ENCODE measurements around the gene FBRS. TPM values are rescaled to one million over a fixed set of nuclear protein-coding genes. Genes with fewer than 3 reads are reported as not detected.
"Not testable (repeated sequence)": the region's sequence is repeated elsewhere in the genome, so short reads cannot be mapped to it uniquely, and the experiment has no call there.

Gene FBRS
- total RNA-seq, 1 donor, result 100 TPM

GRCh38 chr16:30697264-30698138, 39.3 kb downstream of the FBRS start:
- H3K4me3 ChIP-seq (ENCODE audit: low read length), result peak overlapping the region; percentile 93
- no peaks in the 10 kb centered on the region for H3K9me3 ChIP-seq (ENCODE audit: low read depth, low read length)
- no peaks in the 10 kb centered on the region for H3K27me3 ChIP-seq (ENCODE audit: insufficient read depth, low read length)

GRCh38 chr16:30698139-30698815, 40.0 kb downstream of the FBRS start:
- H3K9me3 ChIP-seq (ENCODE audit: low read depth, low read length), result no peaks in the 10 kb centered on the region

More at GRCh38 chr16:30697264-30698138, 39.3 kb downstream of the FBRS start:
- peaks cover 55% of the 10 kb centered on the region for H3K4me1 ChIP-seq (ENCODE audit: insufficient read depth, low read length)

GRCh38 chr16:30698816-30699614, 40.8 kb downstream of the FBRS start, which contains the start of gene SRCAP:
SRCAP (plus strand) TSS chr16:30699171; CDS start chr16:30700825, 1,654 bp downstream.
- H3K27me3 ChIP-seq (ENCODE audit: insufficient read depth, low read length), result no peaks in the 10 kb centered on the region
- H3K4me3 ChIP-seq (ENCODE audit: low read length), result peak within 1 kb of the TSS; percentile 93
- H3K9me3 ChIP-seq (ENCODE audit: low read depth, low read length), result no peaks in the 10 kb centered on the region
- H3K4me1 ChIP-seq (ENCODE audit: insufficient read depth, low read length), result peaks cover 40% of the 10 kb centered on the region

More at GRCh38 chr16:30698139-30698815, 40.0 kb downstream of the FBRS start:
- peaks cover 48% of the 10 kb centered on the region for H3K4me1 ChIP-seq (ENCODE audit: insufficient read depth, low read length)
- no peaks in the 10 kb centered on the region for H3K27me3 ChIP-seq (ENCODE audit: insufficient read depth, low read length)
- H3K4me3 ChIP-seq (ENCODE audit: low read length), result peak overlapping the region; percentile 93

DNA sequence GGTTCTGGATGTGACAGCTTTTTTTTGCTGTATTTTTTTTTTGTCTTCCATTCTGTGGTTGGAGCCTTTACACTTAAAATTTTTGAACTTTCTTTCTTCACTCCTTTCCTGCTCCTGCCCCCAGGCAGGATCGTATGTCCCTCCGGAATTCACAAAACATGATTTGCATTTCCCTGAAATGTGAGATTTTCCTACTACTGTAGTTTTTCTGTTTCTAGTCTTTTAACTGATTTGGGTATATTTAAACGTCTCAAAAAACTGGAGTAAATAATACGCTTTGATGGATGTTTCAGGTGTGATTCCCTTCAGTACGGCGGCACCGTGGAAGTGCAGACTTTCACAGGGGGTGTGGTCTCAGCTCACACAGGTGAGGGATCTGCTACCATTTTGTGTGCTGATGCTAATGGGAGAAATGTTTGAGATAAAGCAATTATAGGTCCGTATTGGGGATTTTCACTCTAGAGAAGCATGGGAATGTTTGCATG, 41.4 kb downstream of the FBRS start:
- Histone ChIP-seq H3K4me1 (ENCODE audit: insufficient read depth, low read length) (peaks cover 34% of the 10 kb centered on the region), H3K4me3 (ENCODE audit: low read length) (peak overlapping the region; percentile 93), H3K27me3 (ENCODE audit: insufficient read depth, low read length) (no peaks in the 10 kb centered on the region), H3K9me3 (ENCODE audit: low read depth, low read length) (no peaks in the 10 kb centered on the region)

DNA sequence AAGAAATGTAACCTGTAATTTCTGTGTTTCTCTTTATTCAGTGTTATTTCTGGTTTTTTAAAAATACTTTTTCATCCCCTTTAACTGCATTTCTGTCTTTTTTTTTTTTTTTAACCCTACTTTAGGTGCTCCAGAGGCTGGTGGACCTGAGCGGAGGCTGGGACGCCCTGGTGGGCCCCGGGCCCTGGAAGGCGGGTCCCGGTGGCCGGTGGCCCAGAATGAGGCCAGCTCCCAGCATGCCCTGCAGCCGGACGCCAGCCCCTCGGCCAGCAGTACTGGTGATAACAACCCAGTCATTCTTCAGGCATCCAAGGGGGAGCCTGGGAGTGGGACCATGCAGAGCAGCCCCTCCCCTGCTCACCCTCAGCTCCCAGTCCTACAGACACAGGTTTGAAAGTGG, 42.3 kb downstream of the FBRS start:
- Histone ChIP-seq H3K4me3 (ENCODE audit: low read length) (no peak overlapping the region), H3K27me3 (ENCODE audit: insufficient read depth, low read length) (no peaks in the 10 kb centered on the region), H3K9me3 (ENCODE audit: low read depth, low read length) (no peaks in the 10 kb centered on the region), H3K4me1 (ENCODE audit: insufficient read depth, low read length) (peaks cover 26% of the 10 kb centered on the region)

GRCh38 chr16:30700971-30701370, 42.7 kb downstream of the FBRS start:
- Histone ChIP-seq H3K9me3 (ENCODE audit: low read depth, low read length) (no peaks in the 10 kb centered on the region), H3K4me3 (ENCODE audit: low read length) (no peak overlapping the region), H3K4me1 (ENCODE audit: insufficient read depth, low read length) (peaks cover 26% of the 10 kb centered on the region), H3K27me3 (ENCODE audit: insufficient read depth, low read length) (no peaks in the 10 kb centered on the region)

DNA sequence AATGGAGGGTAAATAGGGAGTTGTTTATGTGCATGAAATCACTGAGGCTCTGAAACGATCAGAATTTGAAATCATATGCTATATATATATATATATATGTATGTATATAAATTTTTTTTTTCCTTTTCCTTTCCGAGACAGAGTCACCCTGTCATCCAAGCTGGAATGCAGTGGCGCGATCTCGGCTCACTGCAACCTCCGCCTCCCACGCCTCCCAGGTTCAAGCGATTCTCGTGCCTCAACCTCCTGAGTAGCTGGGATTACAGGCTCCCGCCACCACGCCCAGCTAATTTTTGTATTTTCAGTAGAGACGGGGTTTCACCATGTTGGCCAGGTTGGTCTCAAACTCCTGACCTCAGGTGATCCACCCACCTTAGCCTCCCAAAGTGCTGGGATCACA, 44.8 kb downstream of the FBRS start:
- not testable (repeated sequence) for H3K27me3 ChIP-seq (ENCODE audit: insufficient read depth, low read length); H3K9me3 ChIP-seq (ENCODE audit: low read depth, low read length); H3K4me3 ChIP-seq (ENCODE audit: low read length)
- peaks cover 17% of the 10 kb centered on the region for H3K4me1 ChIP-seq (ENCODE audit: insufficient read depth, low read length)

DNA sequence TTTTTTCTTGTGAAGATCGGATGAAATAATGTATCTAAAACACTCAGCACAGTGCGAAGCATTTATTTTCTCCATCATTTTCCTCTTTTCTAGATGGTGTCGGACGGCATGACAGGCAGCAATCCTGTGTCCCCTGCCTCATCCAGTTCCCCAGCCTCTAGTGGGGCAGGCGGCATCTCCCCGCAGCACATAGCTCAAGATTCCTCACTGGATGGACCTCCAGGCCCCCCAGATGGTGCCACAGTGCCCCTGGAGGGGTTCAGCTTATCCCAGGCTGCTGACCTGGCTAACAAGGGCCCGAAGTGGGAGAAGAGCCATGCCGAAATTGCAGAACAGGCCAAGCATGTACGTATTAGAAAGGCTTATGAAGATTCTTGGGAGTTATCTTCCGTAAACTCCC, 45.7 kb downstream of the FBRS start:
- Histone ChIP-seq H3K4me1 (ENCODE audit: insufficient read depth, low read length) (peaks cover 17% of the 10 kb centered on the region), H3K4me3 (ENCODE audit: low read length) (no peak overlapping the region), H3K9me3 (ENCODE audit: low read depth, low read length) (no peaks in the 10 kb centered on the region), H3K27me3 (ENCODE audit: insufficient read depth, low read length) (no peaks in the 10 kb centered on the region)

DNA sequence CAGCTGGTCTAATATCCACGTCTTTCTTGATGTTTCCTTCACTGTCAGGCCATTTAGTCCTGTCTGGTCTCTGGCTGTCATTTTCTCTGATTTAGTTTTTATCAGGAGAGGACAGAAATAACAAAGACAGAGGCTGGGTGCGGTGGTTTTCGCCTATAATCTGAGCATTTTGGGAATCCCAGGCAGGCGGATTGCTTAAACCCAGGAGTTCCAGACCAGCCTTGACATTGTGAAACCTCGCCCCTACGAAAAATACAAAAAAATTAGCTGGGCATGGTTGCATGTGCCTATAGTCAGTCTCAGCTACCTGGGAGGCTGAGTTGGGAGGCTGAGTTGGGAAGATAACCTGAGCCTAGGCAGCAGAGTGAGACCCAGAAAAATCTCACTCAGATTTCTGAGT, 47.8 kb downstream of the FBRS start:
- Histone ChIP-seq H3K9me3 (ENCODE audit: low read depth, low read length) (no peaks in the 10 kb centered on the region), H3K4me3 (ENCODE audit: low read length) (no peak overlapping the region), H3K27me3 (ENCODE audit: insufficient read depth, low read length) (no peaks in the 10 kb centered on the region), H3K4me1 (ENCODE audit: insufficient read depth, low read length) (peaks cover 3% of the 10 kb centered on the region)

GRCh38 chr16:30710971-30711370, 52.7 kb downstream of the FBRS start:
- H3K4me1 ChIP-seq (ENCODE audit: insufficient read depth, low read length), result peaks cover 36% of the 10 kb centered on the region
- H3K9me3 ChIP-seq (ENCODE audit: low read depth, low read length), result no peaks in the 10 kb centered on the region
- H3K27me3 ChIP-seq (ENCODE audit: insufficient read depth, low read length), result no peaks in the 10 kb centered on the region

DNA sequence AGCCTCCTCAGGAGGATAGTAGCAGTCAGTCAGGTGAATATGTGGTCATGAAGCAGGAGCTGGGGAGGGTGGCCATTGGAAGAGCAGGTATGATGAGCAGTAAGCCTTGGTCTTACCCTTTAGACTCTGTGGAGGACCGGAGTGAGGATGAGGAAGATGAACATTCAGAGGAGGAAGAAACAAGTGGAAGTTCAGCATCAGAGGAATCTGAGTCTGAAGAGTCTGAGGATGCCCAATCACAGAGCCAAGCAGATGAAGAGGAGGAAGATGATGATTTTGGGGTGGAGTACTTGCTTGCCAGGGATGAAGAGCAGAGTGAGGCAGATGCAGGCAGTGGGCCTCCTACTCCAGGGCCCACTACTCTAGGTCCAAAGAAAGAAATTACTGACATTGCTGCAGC, 53.5 kb downstream of the FBRS start:
- H3K4me3 ChIP-seq (ENCODE audit: low read length), result no peak overlapping the region
- H3K27me3 ChIP-seq (ENCODE audit: insufficient read depth, low read length), result no peaks in the 10 kb centered on the region
- peaks cover 44% of the 10 kb centered on the region for H3K4me1 ChIP-seq (ENCODE audit: insufficient read depth, low read length)
- no peaks in the 10 kb centered on the region for H3K9me3 ChIP-seq (ENCODE audit: low read depth, low read length)

More at GRCh38 chr16:30710971-30711370, 52.7 kb downstream of the FBRS start:
- H3K4me3 ChIP-seq (ENCODE audit: low read length), result no peak overlapping the region

DNA sequence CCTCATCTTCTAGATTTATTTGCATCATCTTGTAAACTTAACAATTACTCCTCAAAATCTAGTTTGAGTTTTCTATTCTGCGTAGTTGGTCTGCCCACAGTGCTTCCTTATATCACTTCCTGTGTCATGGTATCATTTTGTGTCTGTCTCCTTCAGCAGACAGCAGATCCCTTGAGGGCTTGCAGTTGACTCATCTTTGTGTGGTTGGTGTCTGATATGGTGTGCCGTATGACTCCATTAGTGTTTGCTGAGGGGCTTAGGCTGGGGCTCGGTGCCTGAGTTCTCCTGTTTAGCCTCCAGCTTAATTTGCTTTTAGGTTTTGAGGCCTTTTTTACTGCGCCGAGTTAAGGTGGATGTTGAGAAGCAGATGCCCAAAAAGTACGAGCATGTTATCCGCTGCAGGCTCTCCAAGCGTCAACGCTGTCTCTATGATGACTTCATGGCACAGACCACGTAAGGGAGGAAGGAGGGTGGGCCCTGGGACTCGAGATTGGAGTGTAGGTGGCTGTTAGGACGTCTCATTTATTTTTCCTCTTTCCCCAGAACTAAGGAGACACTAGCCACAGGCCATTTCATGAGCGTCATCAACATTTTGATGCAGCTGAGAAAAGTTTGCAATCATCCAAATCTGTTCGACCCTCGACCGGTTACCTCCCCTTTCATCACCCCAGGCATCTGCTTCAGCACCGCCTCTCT, 57.7 kb downstream of the FBRS start:
- Histone ChIP-seq H3K4me3 (ENCODE audit: low read length) (no peak overlapping the region), H3K4me1 (ENCODE audit: insufficient read depth, low read length) (peaks cover 41% of the 10 kb centered on the region), H3K9me3 (ENCODE audit: low read depth, low read length) (no peaks in the 10 kb centered on the region), H3K27me3 (ENCODE audit: insufficient read depth, low read length) (no peaks in the 10 kb centered on the region)

- Histone ChIP-seq H3K9me3 (ENCODE audit: low read depth, low read length) (no peaks in the 10 kb centered on the region), H3K27me3 (ENCODE audit: insufficient read depth, low read length) (no peaks in the 10 kb centered on the region), H3K4me1 (ENCODE audit: insufficient read depth, low read length) (peaks cover 28% of the 10 kb centered on the region), H3K4me3 (ENCODE audit: low read length) (no peak overlapping the region)
These were observed 61.9 kb downstream of the FBRS start for GRCh38 chr16:30720086-30720485.
